GM19351 (cell line): ENCODE results near the gene ZNF319.
"Not testable (repeated sequence)": the region's sequence is repeated elsewhere in the genome, so short reads cannot be mapped to it uniquely, and the experiment has no call there.

ENCODE experiments used
- ATAC-seq: cut with Tn5 transposase; IDR thresholded peaks from one replicate; pipeline ENCODE4 v1.9.1; 2021; ENCODE audit warnings: mild to moderate bottlenecking, moderate library complexity; ENCODE audit not compliant: unreplicated experiment

Gene ZNF319

DNA sequence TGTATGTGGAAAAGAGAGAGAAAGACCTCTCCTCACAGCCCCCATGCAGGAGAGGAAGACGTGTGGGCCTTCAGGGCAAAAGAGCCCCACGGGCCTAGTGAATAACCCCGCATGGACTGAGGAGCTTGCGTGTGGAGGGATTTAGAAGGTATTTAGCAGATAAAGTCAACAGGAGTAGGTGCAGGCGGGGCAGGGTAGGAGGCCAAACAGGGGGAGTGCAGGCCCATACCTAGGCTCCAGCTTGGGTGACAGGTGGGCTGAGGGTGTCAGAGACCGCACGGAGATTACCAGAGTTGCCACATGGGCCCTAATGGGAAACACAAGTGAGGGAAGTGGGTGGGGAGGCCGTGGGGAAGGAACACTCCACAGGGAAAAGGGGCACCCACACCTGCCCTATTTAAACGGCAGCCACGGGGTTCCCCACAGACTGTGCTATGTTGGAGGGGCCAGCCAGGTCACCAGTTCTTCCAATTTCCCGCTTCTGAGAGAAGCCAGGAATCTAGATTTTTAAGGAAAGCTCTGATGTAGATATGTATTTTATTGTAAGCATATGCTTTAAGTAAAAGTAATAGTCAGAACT lies 21.4 kb downstream of the ZNF319 start:
- ATAC-seq, result no peak

DNA sequence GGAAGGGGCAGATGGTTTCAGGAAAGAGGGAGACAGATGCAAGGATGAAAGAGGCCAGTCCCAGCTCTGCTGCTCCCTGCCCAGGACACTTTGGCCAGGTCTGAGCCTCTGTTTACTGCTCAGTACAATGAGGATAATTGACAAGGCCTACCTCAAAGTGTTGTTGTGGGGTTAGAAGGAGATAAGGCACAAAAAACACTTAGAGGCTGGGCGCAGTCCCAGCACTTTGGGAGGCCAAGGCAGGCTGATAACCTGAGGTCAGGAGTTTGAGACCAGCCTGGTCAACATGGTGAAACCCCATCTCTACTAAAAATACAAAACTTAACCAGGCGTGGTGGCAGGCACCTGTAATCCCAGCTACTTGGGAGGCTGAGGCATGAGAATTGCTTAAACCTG lies 22.4 kb downstream of the ZNF319 start:
- not testable (repeated sequence) for ATAC-seq

DNA sequence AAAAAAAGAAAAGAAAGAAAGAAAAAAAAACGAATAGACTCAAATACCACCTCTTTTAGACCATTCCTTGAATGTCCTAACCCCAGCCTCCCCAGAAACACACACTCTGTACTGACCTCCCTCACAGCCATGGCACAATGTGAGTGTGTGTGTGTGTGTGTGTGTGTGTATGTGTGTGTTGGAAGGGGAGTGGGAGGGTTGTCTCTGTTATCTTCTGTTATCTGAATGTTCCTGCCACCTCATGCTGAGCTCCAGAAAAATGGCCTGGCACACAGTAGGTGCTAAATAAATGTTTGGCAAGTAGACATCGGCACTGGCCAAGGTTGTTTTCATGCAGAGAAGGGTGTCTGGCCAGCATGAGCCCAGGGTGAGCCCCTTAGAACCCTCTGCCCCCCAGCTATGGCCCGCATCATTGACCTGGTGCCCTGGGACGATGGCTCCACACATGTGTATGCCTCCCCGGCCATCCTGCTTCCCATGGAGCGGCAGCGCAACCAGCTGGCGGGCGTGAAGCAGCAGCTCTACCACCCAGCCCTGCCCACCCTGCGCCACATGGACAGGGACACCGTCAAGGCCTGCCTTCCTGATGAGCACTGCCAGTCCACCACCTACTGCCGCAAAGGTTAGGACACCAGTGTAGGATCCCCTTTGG lies 22.9 kb downstream of the ZNF319 start:
- ATAC-seq, result no peak

DNA sequence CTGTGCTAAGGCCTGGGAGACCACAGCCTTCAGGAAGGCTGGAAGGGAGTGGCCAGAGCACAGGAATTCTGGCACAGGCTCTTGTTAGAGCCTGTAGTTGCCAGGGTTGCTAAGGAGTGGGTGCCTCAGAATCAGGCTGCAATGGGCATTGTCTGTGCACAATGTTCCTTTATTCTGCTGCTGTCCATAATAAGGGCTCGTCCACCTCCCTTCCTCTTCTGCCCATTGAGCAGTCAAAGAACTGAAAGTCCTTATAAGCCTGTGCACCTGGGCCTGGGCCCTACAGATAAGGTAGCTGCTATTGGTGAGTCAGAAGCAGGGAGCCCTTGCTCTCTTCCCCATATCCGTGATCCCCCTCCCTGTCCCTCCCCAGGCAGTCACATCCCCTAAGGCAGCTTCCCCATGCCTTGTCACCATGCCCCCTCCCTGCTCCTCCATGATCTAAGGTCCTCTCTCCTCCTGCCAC lies 24.1 kb downstream of the ZNF319 start:
- no peak for ATAC-seq

DNA sequence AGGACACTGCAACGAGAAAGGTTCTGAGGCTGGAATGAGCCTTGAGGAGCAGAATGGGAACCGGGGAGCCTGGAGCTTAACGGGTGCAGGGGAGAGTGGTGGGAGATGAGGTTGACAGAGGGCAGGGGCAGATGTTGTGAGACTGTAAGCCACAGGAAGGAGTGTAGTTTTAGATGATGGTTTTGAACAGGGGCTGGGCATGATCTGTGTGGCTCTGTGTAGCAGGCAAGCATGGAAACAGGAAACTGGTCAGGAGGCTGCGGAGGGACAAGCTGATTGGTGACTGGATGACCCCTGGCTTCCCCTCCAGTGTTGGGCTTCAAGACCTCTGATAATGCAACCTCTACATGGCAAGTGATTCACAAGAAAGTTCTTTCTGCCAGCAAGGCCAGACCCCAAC lies 28.2 kb downstream of the ZNF319 start:
- ATAC-seq, result no peak

DNA sequence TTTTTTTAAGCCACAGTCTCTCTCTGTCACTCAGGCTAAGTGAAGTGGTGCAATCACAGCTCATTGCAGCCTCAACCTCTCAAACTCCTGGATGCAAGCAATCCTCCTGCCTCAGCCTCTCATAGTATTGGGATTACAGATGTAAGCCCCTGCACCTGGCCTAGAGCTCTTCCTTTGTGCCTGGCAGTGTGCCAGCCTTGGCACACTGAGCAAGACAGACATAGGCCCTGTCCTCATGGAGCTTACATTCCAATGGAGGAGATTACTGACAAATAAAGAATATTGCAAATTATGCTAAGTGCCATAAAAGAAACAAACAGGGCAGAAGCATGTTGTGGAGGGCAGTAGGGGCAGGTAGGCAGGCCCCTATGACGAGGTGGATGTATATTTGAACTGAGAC lies 28.6 kb downstream of the ZNF319 start:
- no peak for ATAC-seq

DNA sequence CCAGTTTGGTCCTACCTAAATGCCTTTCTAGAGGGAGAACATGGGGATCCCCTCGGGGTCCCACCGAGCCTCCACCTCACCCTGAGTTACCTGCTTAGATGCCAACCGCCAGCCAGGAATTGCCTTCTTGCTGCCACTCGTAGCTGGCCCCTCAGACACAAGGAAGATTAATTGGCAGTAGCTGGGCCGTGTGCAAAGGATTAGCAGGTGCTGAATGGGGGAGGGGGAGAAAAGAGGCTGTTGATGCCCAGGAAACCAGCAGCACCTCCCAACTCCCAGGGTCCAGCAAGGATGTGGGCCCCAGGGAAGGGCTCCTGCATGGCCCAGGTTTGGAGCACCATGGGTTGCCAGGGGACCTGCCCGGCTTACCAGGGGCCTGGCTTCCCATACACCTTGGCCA lies 29.5 kb downstream of the ZNF319 start, which contains the start of gene CNGB1:
CNGB1 (minus strand) TSS at position 159 of the 400 bp plus-strand sequence. CDS start 3,842 bp downstream, outside the sequence.
- no peak for ATAC-seq

DNA sequence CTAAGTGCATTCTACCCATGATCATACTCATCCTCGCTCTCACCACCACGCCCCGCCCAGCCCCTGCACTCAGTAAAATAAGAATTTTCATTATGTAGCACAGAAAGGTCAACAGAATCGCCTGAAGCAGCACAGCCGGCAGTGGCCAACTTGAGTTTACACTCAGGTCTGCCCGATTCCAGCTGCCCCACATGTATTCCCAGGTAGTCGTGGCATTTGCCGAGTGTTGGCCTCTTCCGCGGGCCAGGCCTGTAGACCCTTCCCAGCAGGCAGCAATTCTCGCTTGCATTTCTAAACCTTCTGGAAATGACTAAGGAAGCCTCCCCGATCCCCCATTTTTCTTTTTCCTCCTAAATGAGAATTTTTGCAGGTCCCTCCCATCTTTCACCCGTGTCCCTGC lies 30.2 kb downstream of the ZNF319 start:
- ATAC-seq, result no peak

DNA sequence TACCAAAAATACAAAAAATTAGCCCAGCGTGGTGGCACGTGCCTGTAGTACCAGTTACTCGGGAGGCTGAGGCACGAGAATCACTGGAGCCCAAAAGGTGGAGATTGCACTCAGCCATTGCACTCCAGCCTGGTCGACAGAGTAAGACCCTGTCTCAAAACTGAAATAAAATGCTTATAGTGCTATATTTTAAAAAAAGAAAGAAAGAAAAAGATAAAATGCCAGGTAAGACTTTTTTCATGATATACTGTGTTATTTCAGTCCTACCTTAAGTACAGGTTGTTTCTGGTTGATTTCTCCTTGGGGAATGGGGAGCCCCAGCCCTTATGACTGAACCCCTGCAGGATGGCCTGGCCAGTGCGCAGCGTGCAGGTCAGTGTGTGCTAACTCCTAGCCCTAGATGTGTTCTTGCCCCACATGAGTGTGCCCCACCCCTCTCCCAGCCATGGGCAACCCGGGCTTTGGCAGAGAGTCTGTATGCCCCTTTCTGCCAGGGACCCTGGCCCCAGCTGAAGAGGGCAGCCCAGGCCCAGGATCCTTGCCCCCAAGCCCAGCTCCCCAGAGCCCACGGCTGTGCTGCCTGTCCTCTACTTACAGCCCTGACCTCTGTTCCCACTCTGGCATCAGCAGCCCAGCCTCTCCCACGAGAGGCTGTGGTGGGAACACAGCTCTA lies 30.9 kb downstream of the ZNF319 start:
- ATAC-seq, result no peak

DNA sequence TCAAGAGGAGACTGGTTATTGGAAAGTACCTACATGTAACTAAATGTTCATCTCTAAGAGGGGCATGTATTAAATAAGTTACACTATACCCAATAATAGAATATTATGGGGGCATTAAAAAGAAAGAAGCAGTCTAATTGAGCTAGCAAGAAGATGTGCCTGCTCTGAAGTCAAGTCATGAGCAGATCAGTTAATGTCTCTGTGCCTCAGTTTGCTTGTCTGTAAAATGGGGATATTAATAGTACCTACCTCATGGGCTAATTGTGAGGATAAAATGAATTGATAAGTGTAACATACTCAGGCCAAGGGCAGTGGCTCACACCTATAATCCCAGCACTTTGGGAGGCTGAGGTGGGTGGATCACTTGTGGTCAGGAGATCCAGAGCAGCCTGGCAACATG lies 32.6 kb downstream of the ZNF319 start:
- ATAC-seq, result no peak

DNA sequence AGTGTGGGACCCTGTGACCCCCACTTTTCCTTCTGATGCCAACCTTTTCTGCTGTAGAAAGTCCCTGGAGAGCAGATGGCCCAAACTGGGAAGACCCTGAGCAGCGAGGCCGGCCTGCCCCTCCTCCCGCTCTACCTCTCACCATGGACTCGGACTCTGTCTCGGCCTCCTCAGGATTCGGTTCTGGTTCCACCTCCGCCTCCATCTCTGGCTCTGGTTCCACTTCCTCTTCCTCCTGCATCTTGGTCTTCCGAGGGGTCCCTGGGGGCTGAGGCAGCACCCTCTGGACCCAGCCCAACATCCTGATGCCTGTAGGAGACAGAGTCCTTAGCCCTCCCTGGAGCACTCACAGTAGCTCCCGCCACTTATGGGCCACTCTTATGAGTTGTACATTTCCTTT lies 33.5 kb downstream of the ZNF319 start:
- no peak for ATAC-seq

DNA sequence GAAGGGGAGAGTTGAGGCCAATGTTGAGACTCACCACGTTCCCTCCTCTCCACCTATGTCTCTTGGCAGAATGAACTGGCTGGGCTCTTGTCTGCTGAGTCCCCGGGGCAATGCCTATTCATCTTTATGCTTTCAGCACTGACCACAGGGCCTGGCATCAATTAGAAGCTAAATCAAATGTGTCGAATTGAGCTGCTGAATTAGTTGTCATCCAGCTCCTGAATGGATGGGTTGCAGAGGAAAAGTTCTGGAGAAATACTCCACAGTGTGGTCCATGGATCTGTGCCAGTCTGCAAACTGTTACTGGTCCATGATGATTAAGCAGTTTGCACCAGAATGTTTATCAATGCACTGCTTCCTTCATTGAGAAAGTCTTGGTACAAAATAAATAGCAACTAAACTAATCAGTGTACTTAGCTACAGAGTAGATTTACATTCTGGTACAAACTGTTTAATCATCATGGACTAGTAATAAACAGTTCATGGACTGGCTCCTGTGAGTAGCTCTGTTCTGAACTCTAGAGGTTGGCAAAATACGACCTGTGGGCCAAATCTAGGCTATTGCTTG lies 34.2 kb downstream of the ZNF319 start:
- no peak for ATAC-seq

DNA sequence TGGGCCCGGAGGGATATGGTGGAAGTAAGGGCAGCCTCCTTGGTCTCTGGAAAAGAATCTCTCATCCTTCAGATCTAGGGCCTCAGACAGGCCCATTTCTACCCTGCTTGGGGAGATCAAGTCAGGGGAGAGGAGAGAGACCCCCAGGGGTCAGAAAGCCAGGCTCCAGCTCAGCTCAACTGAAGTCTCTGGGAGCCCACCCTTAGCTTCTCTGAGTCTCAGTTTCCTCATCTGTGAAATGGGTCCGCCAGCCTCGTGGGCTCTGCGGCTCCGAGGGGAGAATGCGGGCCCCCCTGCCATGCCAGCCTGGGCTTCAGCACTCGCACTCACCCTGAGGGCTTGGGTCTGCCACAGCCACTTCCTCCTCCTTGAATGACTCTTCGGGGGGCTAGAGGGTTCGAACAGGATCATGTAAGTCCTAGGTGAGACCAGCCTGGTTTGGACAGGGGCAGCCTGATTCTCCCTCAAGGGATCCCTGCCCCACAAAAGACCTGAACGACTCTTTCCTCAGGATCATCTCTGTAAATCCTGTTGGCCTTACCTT lies 36.2 kb downstream of the ZNF319 start:
- ATAC-seq, result no peak

DNA sequence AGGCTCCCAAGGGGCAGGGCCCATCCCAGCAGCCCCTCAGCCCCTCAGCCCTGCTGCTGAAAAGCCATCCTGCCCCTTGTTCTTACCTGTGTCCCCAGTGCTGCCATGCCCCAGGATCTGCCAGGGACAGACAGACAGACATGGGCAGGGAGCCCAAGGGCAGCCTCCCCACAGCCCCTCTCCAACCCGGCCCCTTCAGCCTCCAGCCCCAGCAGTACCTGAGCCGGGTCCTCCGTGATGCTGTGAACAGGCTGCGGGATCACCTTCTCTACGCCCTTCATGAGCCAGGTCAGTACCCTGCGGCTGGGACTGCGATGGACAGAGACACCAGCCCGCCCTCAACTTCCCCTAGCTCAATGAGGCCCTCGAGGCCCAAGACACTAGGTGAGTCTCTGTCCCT lies 37.7 kb downstream of the ZNF319 start:
- ATAC-seq, result no peak

DNA sequence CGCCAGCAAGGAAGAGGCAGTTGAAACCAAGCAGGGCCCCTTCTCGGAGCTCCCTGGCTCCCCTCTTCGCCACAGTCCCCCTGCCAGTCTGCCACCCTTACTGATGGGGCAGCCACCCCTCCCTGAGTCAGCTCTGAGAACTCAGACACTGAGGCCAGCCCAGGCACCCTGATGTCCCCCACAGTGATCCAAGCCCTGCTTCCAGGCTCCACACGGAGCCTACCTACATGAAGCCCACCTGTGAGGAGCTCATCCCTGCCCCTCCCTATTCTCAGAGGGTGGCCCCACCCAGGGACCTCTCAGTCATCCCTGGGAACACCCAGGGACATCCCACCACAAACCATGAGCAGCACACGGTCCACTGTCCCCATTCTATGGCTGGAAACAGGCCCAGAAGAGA lies 38.4 kb downstream of the ZNF319 start:
- ATAC-seq, result no peak

DNA sequence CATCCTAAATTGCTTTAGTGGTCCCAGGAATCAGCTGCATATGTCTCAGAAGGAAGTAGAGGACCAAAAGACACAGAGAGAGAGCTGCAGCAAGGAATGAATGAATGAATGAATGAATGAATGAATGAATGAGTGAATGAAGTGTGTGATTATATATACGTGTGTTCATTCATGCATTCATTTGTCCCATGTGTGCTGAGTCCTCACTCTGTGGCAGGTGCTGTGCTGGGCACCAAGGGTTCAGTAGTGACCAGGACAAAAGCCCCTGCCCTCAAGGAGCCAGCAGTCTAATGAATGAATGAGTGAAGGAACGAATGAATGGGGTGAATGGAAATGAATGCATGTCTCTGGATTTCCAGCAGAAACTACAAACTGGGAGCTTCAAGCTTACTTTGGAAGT lies 38.9 kb downstream of the ZNF319 start:
- no peak for ATAC-seq

DNA sequence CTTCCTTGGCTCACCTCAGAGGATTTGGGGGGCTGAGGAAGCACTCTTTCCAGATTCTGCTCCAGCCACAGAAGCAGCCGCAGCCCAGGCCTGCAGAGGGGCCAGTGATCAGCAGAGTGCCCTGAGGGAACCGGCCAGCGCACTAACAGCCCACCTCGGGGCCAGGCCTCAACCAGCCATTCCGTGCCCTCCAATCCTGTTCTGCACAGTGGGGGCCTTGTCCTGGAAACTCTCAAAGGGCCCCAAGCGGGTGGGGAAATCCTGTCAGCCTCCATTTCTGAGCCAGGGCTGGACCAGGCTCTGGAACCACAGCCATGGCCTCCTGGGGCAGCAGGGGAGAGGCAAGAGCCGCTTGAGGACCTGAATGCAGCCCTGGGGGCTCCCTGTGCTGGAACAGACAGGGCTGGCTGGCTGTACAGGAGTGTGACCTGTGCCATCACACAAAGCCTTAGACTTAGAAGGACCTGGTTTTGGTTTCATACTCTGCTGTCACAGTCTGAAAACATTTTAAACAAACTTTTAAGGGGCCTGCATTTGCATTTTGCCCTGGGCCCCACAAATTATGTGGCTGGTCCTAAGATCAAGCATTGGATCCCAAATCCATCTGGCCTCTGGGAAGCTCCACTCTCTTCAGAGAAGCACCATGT lies 39.5 kb downstream of the ZNF319 start:
- no peak for ATAC-seq

DNA sequence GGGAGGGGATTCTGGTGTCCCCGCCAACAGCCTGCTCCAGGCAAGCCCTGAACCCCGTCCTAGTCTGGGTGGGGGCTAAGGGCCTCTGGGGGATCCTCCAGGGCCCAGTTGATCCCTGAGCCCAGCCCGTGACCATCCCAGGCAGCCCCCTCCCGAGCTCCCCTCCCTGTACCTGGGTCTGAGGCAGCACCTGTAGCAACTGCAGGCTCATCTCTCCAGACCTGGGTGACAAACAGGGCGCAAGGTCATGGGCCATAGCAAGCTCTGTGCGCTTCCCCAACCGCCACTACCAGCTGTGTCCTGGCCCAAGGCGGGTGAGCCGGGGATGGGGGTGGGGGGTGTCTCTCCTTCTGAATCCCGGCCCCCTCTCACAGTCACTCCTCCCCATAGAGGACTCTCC lies 40.2 kb downstream of the ZNF319 start:
- ATAC-seq, result no peak

DNA sequence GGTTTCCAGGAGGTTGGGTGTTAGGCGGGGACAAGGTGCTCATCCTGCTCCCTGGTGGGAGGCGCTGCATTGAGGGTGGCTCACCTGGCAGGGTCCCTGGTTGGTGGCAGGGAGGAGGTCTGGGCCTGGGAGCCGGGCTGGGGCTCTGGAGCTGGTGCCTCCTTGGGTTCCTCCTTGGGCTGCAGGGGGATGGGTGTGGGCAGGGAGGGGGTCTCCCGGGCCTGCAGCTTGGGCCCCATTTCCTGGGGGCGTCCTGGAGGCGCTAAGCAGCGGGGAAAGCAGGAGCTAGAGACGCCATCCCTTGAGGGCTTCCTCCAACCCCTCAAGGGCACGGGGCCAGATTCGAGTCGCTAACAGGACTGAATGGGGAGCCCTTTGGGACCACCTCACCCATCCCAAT lies 40.7 kb downstream of the ZNF319 start:
- no peak for ATAC-seq

DNA sequence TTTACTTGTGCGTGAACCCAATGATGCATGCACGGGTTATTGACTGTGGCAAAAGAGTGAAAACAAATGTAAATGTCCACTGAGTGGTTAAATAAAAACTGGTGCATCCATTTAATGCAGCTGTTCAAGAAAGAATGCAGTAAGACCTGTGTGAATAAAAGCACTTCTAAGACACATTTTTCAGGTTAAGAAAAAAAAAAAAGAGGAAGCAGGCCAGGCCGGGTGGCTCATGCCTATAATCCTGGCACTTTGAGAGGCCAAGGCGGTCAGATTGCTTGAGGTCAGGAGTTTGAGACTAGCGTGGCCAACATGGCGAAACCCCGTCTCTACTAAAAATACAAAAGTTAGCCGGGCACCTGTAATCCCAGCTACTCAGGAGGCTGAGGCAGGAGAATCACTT lies 41.4 kb downstream of the ZNF319 start:
- no peak for ATAC-seq

DNA sequence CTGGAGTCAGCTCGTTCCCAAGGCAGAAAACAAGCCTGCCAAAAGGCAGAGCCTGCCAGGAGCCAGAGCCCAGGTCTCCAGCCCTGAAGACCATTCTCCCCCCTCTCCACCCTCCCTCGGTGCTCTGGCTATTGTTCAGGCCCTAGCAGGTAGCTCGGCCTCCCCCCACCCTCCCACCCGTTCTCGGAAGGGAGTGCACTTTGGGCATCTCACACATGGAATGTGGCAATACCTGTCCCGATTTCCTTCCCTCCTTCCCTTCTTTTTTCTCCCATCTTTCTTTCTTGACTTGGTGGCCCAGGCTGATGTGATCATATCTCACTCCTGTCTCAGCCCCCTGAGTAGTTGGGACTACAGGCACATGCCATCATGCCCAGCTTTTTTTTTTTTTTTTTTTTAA lies 41.9 kb downstream of the ZNF319 start:
- ATAC-seq, result no peak
